Peyer's patch (tissue), 4 donors: Measurements from ENCODE around the gene BAHD1. TPM values are rescaled to one million over a fixed set of nuclear protein-coding genes. Genes with fewer than 3 reads are reported as not detected.

Experiments
- DNase-seq, 3 donors: peaks; one replicate each; pipeline ENCODE4 v3.0.0-alpha.2; 2017 to 2019
- H3K27ac ChIP-seq, 4 donors: fragments of 200-600 bp; sonication (generic); one replicate each; pipeline ENCODE4 v1.5.1; 2016 to 2019
- H3K27me3 ChIP-seq, 2 donors: fragments of 200-600 bp; sonication (generic); one replicate each; pipeline ENCODE4 v1.5.1; 2019
- H3K36me3 ChIP-seq, 3 donors: fragments of 200-600 bp; sonication (generic); one replicate each; pipeline ENCODE4 v1.5.1; 2016 to 2019
- H3K4me1 ChIP-seq, 4 donors: fragments of 200-600 bp; sonication (generic); one replicate each; pipeline ENCODE4 v1.5.1; 2016 to 2019
- H3K4me3 ChIP-seq, 4 donors: fragments of 200-600 bp; sonication (generic); 1 replicate in 3 of 4; 2 replicates in 1 of 4; pipeline ENCODE4 v1.5.1; 2016 to 2019; ENCODE audit warnings: mild to moderate bottlenecking in 1 of 4
- H3K9me3 ChIP-seq, 4 donors: fragments of 200-600 bp; sonication (generic); one replicate each; pipeline ENCODE4 v1.5.1; 2016 to 2019; ENCODE audit warnings: mild to moderate bottlenecking in 1 of 4
- POLR2A ChIP-seq, 2 donors: fragments of 450-650 bp; IDR thresholded peaks; one replicate each; pipeline ENCODE4 v1.5.1; 2017; ENCODE audit warnings: antibody characterized with exemption in 2 of 2, mild to moderate bottlenecking in 2 of 2, moderate library complexity in 2 of 2
- total RNA-seq, 4 donors: library from RNA; depleted of rRNA; stranded (reverse); fragments of >200 nt; gene quantifications; one replicate each; pipeline ENCODE4 v1.1.0, GENCODE V29; 2016
- TF ChIP-seq, protein P1 (sequence below), 6 experiments: fragments of 450-650 bp in 4 of 6; fragments of 200-600 bp in 2 of 6; sonication (generic) in 1 of 6; IDR thresholded peaks; one replicate each; pipeline ENCODE4 v1.5.1; 2017 to 2019; ENCODE audit warnings: antibody characterized with exemption in 6 of 6, mild to moderate bottlenecking in 3 of 6, moderate library complexity in 1 of 6

BAHD1 gene
- total RNA-seq, 4 donors from 2014 or later = 8.3 to 41.0 (median 31.4) TPM

GRCh38 chr15:40439461-40439959 lies 1.2 kb upstream of the BAHD1 start:
- Histone ChIP-seq H3K27me3 (peaks cover 0 to 8% of the 10 kb centered on the region in 2 donors), H3K9me3 (no peaks in the 10 kb centered on the region), H3K36me3 (no peaks in the 10 kb centered on the region), H3K27ac (peak overlapping the region in 1 of 4 donors; percentile 81), H3K4me1 (peaks cover 7 to 53% (median 23%) of the 10 kb centered on the region in 4 donors), H3K4me3 (peak overlapping the region; percentile 87 to 99 (median 96))
- TF ChIP-seq POLR2A (IDR thresholded peaks at IDR 0.05) = no peak
- TF ChIP-seq, protein P1, sequence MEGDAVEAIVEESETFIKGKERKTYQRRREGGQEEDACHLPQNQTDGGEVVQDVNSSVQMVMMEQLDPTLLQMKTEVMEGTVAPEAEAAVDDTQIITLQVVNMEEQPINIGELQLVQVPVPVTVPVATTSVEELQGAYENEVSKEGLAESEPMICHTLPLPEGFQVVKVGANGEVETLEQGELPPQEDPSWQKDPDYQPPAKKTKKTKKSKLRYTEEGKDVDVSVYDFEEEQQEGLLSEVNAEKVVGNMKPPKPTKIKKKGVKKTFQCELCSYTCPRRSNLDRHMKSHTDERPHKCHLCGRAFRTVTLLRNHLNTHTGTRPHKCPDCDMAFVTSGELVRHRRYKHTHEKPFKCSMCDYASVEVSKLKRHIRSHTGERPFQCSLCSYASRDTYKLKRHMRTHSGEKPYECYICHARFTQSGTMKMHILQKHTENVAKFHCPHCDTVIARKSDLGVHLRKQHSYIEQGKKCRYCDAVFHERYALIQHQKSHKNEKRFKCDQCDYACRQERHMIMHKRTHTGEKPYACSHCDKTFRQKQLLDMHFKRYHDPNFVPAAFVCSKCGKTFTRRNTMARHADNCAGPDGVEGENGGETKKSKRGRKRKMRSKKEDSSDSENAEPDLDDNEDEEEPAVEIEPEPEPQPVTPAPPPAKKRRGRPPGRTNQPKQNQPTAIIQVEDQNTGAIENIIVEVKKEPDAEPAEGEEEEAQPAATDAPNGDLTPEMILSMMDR (IDR thresholded peaks at IDR 0.05) = no peak
- peak in 1 of 3 donors; percentile 65 for DNase-seq

DNA sequence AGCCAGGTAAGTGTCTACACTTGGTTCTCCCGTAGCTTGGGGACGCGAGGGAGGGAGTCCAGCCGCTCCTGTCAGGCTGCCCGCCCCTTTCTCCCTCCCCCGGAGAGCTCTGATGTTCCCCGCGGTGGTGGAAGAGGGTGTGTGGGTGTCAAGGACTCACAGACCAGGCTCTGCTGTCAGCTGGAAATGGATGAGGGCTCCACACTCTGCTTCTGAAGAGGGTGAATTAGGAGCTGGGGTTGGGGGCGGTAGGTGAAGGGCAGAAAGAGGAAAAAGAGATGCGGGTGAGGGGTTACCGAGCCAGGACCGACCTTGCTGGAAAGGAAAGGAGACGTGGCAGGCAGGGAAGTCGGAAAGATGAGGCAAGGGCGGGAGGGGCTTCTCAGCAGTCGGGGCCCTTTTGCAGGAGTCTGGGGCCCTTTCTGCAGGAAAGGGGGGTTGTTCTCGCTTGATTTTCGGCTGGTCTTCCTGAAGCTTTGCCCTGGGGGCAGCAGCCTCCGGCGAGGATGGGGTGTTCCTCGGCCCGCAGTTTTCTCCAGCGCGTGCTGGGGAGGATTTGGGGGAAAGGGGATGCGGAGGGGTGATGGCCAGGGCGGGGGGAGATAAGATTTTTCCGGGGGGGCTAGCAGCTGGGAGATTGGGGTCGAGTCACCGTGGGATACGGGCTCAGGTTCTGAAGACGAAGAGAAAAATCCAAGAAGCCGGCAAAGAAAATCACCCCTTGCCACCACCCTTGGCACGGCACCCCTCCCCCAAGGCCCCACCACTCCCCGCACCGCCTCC lies 602 bp upstream of the BAHD1 start:
- H3K27me3 ChIP-seq = peaks cover 0 to 8% of the 10 kb centered on the region in 2 donors
- peak in 2 of 3 donors; percentile 34 to 65 for DNase-seq
- H3K4me1 ChIP-seq = peaks cover 7 to 59% (median 23%) of the 10 kb centered on the region in 4 donors
- H3K36me3 ChIP-seq = no peaks in the 10 kb centered on the region
- H3K4me3 ChIP-seq = peak overlapping the region; percentile 87 to 99 (median 96)
- TF ChIP-seq POLR2A (IDR thresholded peaks at IDR 0.05) = no peak
- TF ChIP-seq, protein P1 (IDR thresholded peaks at IDR 0.05) = no peak
- H3K9me3 ChIP-seq = no peaks in the 10 kb centered on the region
- peak overlapping the region in 2 of 4 donors; percentile 81 to 92 for H3K27ac ChIP-seq

GRCh38 chr15:40441565-40442531 lies 1.1 kb downstream of the BAHD1 start:
- peak overlapping the region; percentile 87 to 99 (median 96) for H3K4me3 ChIP-seq
- TF ChIP-seq, protein P1 (IDR thresholded peaks at IDR 0.05) = peak in 2 of 6 experiments; percentile 11 to 31
- no peak for TF ChIP-seq POLR2A (IDR thresholded peaks at IDR 0.05)
- peak overlapping the region in 3 of 4 donors; percentile 8 to 92 (median 81) for H3K27ac ChIP-seq
- H3K9me3 ChIP-seq = no peaks in the 10 kb centered on the region
- peaks cover 0 to 4% of the 10 kb centered on the region in 2 donors for H3K27me3 ChIP-seq
- peaks cover 8 to 59% (median 14%) of the 10 kb centered on the region in 4 donors for H3K4me1 ChIP-seq
- DNase-seq = peak in 2 of 3 donors; percentile 18 to 68
- H3K36me3 ChIP-seq = no peaks in the 10 kb centered on the region

DNA sequence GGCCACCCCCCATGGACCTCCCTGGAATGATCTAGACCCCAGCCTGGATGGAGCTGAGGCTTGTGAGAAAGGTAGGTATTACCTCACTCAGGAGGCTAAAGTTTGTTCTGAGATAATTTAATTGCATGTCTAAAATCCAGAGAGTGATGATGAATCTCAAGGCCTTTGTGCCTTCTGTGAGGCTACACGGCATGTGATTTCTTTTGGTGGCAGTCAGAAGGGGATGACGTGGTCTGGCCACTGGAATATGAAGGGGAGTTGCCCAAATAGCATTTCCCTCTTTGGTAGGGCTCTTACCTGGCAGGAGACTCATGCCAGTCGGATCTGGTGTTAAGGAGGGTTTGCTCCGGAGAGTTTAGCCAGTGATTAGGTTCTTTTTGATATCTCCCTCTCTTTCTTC lies 2.5 kb downstream of the BAHD1 start:
- DNase-seq = peak in 1 of 3 donors; percentile 26
- H3K4me1 ChIP-seq = peaks cover 5 to 54% (median 12%) of the 10 kb centered on the region in 4 donors
- no peak overlapping the region for H3K4me3 ChIP-seq
- H3K36me3 ChIP-seq = no peaks in the 10 kb centered on the region
- TF ChIP-seq, protein P1 (IDR thresholded peaks at IDR 0.05) = no peak
- no peak for TF ChIP-seq POLR2A (IDR thresholded peaks at IDR 0.05)
- H3K27ac ChIP-seq = no peak overlapping the region
- H3K27me3 ChIP-seq = no peaks in the 10 kb centered on the region
- no peaks in the 10 kb centered on the region for H3K9me3 ChIP-seq

GRCh38 chr15:40443846-40444245 lies 3.1 kb downstream of the BAHD1 start:
- TF ChIP-seq, protein P1 (IDR thresholded peaks at IDR 0.05) = no peak
- no peak for TF ChIP-seq POLR2A (IDR thresholded peaks at IDR 0.05)
- Histone ChIP-seq H3K9me3 (no peaks in the 10 kb centered on the region), H3K36me3 (no peaks in the 10 kb centered on the region), H3K4me3 (no peak overlapping the region), H3K27ac (no peak overlapping the region), H3K27me3 (no peaks in the 10 kb centered on the region), H3K4me1 (peaks cover 5 to 60% (median 12%) of the 10 kb centered on the region in 4 donors)
- DNase-seq = peak in 1 of 3 donors; percentile 18
